CD4-positive, CD25-positive, alpha-beta regulatory T cell (primary cell): ENCODE results near the gene HLTF. TPM values are rescaled to one million over a fixed set of nuclear protein-coding genes. Genes with fewer than 3 reads are reported as not detected.
A peak's percentile ranks its signal among the peaks of the same experiment; 100 is the strongest.

Experiments used
- ATAC-seq, 2 donors: fragments of 150-1000 bp; cut with Tn5 transposase; one replicate each; pipeline ENCODE4 v1.10.0; 2021; ENCODE audit warnings: low read depth in 2 of 2, moderate number of reproducible peaks in 2 of 2, moderate library complexity in 1 of 2
- DNase-seq, 3 donors: peaks; one replicate each; pipeline versions ENCODE4 v3.0.0 to v3.0.0-alpha.2; 2012 to 2022; ENCODE audit warnings: mixed read lengths in 1 of 3
- H3K27ac ChIP-seq: one replicate; pipeline ENCODE4 v1.7.0; 2013; ENCODE audit warnings: mild to moderate bottlenecking, low read length; ENCODE audit not compliant: insufficient read depth, poor library complexity, severe bottlenecking
- H3K27me3 ChIP-seq: one replicate; pipeline ENCODE4 v1.7.0; 2013; ENCODE audit warnings: low read length; ENCODE audit not compliant: control insufficient read depth, insufficient read depth
- H3K36me3 ChIP-seq: one replicate; pipeline ENCODE4 v1.7.0; 2013; ENCODE audit warnings: mild to moderate bottlenecking, low read length, moderate library complexity; ENCODE audit not compliant: control insufficient read depth, insufficient read depth
- H3K4me1 ChIP-seq: 2 replicates; pipeline ENCODE4 v1.7.0; 2013; ENCODE audit warnings: mild to moderate bottlenecking, low read length; ENCODE audit not compliant: insufficient read depth, control insufficient read depth, poor library complexity, severe bottlenecking
- H3K4me3 ChIP-seq: one replicate; pipeline ENCODE4 v1.7.0; 2013; ENCODE audit warnings: low read depth, mild to moderate bottlenecking, low read length, moderate library complexity
- H3K9me3 ChIP-seq, 2 experiments: 1 replicate in 1 of 2; 2 replicates in 1 of 2; pipeline ENCODE4 v1.7.0; 2013; ENCODE audit warnings: low read length in 2 of 2, mild to moderate bottlenecking in 1 of 2, moderate library complexity in 1 of 2; ENCODE audit not compliant: control insufficient read depth in 2 of 2
- H3K27ac Mint-ChIP-seq, 3 donors: one replicate each; pipeline ENCODE4 v1.8.0; 2020 to 2022; ENCODE audit warnings: mild to moderate bottlenecking in 3 of 3, mixed read lengths in 3 of 3, moderate library complexity in 2 of 3
- H3K27me3 Mint-ChIP-seq: one replicate; pipeline ENCODE4 v1.8.0; 2022; ENCODE audit warnings: mild to moderate bottlenecking, mixed read lengths
- H3K36me3 Mint-ChIP-seq: one replicate; pipeline ENCODE4 v1.8.0; 2020; ENCODE audit warnings: mixed read lengths
- H3K4me1 Mint-ChIP-seq, 4 donors: one replicate each; pipeline ENCODE4 v1.8.0; 2020 to 2022; ENCODE audit warnings: mixed read lengths in 4 of 4, mild to moderate bottlenecking in 1 of 4
- H3K4me3 Mint-ChIP-seq, 4 donors: one replicate each; pipeline ENCODE4 v1.8.0; 2020 to 2022; ENCODE audit warnings: mild to moderate bottlenecking in 4 of 4, mixed read lengths in 4 of 4, moderate library complexity in 3 of 4
- H3K9me3 Mint-ChIP-seq, 7 donors: one replicate each; pipeline ENCODE4 v1.8.0; 2020 to 2022; ENCODE audit warnings: mixed read lengths in 7 of 7, mild to moderate bottlenecking in 3 of 7, moderate library complexity in 2 of 7
- polyA plus RNA-seq, 4 donors: library from polyadenylated mRNA; unstranded; fragments of 300-500 nt; fragmentation: Illumina TruSeq; gene quantifications; one replicate each; pipeline ENCODE4 v1.2.3, GENCODE V29; 2021
- total RNA-seq: library from RNA; stranded (reverse); gene quantifications from one replicate; pipeline ENCODE4 v1.2.3, GENCODE V29; 2022

Gene HLTF
- total and polyA plus RNA-seq, 5 donors from 2014 or later = 9.8 to 18.9 (median 17.2) TPM

DNA sequence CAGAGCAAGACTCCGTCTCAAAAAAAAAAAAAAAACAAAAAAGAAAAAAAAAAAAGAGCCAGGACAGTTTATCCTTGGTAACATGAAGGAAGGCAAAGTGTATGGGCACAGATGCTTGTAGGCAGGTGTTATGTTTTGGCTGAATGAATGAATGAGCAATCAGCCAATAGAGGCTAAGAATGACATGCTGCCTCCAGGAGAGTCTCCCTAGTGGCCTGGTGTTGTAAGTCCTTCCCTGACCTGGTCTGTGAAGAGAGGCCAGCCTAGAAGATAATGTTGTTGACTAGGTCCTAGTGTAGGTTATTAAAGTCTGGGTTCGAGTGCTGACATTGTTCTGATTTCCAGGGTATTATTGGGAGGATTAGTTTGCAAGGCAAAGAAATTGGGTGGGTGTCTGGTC is 70.1 kb downstream of the HLTF start:
- no peaks in the 10 kb centered on the region for H3K9me3 ChIP-seq
- H3K4me3 ChIP-seq = no peak overlapping the region
- H3K9me3 Mint-ChIP-seq = no peaks in the 10 kb centered on the region
- no peaks in the 10 kb centered on the region for H3K27me3 ChIP-seq
- peaks cover 15 to 41% (median 29%) of the 10 kb centered on the region in 4 donors for H3K4me1 Mint-ChIP-seq
- ATAC-seq = no peak
- no peak overlapping the region for H3K27ac ChIP-seq
- peak overlapping the region in 1 of 3 donors; percentile 25 for H3K27ac Mint-ChIP-seq
- no peaks in the 10 kb centered on the region for H3K27me3 Mint-ChIP-seq
- H3K36me3 Mint-ChIP-seq = peaks cover 61% of the 10 kb centered on the region
- no peak overlapping the region for H3K4me3 Mint-ChIP-seq
- H3K4me1 ChIP-seq = no peaks in the 10 kb centered on the region
- peaks cover 30% of the 10 kb centered on the region for H3K36me3 ChIP-seq
- DNase-seq = no peak

DNA sequence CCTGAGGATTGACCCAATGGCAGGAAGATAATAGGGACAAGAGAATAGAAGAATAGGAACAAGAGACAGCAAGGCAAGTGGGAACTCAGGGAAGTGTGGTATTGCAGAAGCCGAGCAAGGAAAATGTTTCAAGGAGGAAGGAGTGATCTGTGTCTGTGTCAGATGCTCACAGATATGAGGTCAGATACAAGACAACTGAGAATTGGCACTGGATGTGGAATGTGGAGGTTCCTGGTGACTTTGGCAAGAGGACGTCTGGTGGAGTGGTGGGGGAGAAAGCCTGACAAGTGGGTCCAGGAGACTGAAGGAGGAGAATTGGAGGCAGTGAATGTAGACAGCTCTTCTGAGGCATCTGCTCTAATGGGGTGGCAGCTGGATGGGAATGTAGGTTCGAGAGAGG is 70.9 kb downstream of the HLTF start:
- Mint-ChIP-seq H3K27ac (peak overlapping the region in 1 of 3 donors; percentile 70), H3K4me3 (no peak overlapping the region), H3K9me3 (no peaks in the 10 kb centered on the region), H3K4me1 (peaks cover 12 to 37% (median 22%) of the 10 kb centered on the region in 4 donors), H3K27me3 (no peaks in the 10 kb centered on the region), H3K36me3 (peaks cover 63% of the 10 kb centered on the region)
- Histone ChIP-seq H3K9me3 (no peaks in the 10 kb centered on the region), H3K27ac (no peak overlapping the region), H3K4me3 (no peak overlapping the region), H3K27me3 (no peaks in the 10 kb centered on the region), H3K36me3 (peaks cover 38% of the 10 kb centered on the region), H3K4me1 (no peaks in the 10 kb centered on the region)
- DNase-seq = no peak
- no peak for ATAC-seq

DNA sequence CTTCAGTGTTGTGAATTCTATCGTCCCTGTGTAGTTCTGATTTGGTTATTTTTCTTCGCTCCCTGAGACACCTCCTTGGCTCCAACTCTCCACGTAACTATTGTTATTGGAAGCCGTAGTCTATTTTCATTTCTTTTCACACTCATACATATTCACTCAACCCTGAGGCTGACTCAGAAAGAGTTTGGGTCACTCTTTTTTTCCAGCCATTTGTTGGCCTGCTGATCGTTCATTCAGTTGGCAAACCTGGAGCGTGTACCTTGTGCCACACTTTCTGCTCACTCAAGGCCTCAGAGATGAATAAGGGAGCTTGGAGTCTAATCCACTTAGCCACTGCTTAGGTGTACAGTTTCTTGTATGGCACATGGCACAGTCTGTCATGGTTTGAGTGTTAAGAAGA is 72.6 kb downstream of the HLTF start:
- H3K4me3 Mint-ChIP-seq = no peak overlapping the region
- Histone ChIP-seq H3K4me1 (peaks cover 7% of the 10 kb centered on the region), H3K36me3 (peaks cover 45% of the 10 kb centered on the region), H3K9me3 (no peaks in the 10 kb centered on the region), H3K27me3 (no peaks in the 10 kb centered on the region), H3K27ac (no peak overlapping the region), H3K4me3 (no peak overlapping the region)
- H3K27me3 Mint-ChIP-seq = no peaks in the 10 kb centered on the region
- DNase-seq (no peak), ATAC-seq (no peak)
- peaks cover 61% of the 10 kb centered on the region for H3K36me3 Mint-ChIP-seq
- H3K27ac Mint-ChIP-seq = no peak overlapping the region
- no peaks in the 10 kb centered on the region for H3K9me3 Mint-ChIP-seq
- H3K4me1 Mint-ChIP-seq = peaks cover 14 to 34% (median 23%) of the 10 kb centered on the region in 4 donors

DNA sequence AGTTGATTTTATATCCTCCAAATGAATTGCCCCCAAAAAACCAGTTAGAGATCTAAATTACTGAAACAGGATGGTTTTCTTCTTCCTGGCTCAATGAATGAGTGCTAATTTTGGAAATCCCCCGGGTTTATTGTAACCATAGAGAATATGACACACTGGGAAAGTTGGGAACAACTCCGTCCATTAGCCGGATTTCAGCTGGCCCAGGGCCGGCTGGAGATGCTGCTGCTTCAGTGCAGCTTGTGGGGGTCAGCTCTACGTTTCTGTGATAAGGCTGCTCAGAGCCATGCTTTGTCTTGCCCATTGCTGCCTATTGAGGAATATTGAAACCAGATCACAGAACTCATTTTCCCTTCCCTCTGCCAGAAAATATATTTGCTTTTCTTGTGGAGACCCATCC is 74.7 kb downstream of the HLTF start:
- ATAC-seq (no peak), DNase-seq (no peak)
- no peaks in the 10 kb centered on the region for H3K27me3 Mint-ChIP-seq
- Histone ChIP-seq H3K27me3 (no peaks in the 10 kb centered on the region), H3K4me3 (no peak overlapping the region), H3K36me3 (peaks cover 54% of the 10 kb centered on the region), H3K27ac (no peak overlapping the region), H3K9me3 (no peaks in the 10 kb centered on the region), H3K4me1 (peaks cover 7% of the 10 kb centered on the region)
- no peaks in the 10 kb centered on the region for H3K9me3 Mint-ChIP-seq
- H3K4me1 Mint-ChIP-seq = peaks cover 16 to 34% (median 19%) of the 10 kb centered on the region in 4 donors
- H3K27ac Mint-ChIP-seq = no peak overlapping the region
- H3K4me3 Mint-ChIP-seq = no peak overlapping the region
- peaks cover 66% of the 10 kb centered on the region for H3K36me3 Mint-ChIP-seq

DNA sequence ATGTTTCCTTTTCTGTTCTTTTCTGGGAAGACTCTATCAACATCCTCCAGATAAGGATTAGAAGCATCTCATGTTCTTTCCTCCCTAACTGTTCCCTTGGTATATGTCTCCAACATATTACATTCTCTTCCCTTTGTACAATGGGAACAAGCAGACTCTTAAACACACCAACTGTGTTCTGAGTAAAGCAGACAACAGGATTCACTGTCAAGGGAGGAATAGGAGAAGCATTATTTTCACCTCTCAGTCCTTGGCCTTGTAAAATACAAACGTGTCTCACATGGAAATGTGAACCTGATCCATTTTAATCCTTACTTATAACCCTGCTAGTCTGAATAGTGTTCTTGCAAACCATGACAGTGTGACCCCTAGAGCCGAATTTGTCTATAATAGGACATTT is 75.4 kb downstream of the HLTF start:
- no peaks in the 10 kb centered on the region for H3K27me3 ChIP-seq
- H3K4me3 ChIP-seq = no peak overlapping the region
- peaks cover 54% of the 10 kb centered on the region for H3K36me3 ChIP-seq
- ATAC-seq (no peak), DNase-seq (no peak)
- Mint-ChIP-seq H3K4me3 (no peak overlapping the region), H3K27me3 (no peaks in the 10 kb centered on the region), H3K27ac (no peak overlapping the region), H3K9me3 (no peaks in the 10 kb centered on the region), H3K36me3 (peaks cover 61% of the 10 kb centered on the region), H3K4me1 (peaks cover 14 to 29% (median 15%) of the 10 kb centered on the region in 4 donors)
- no peak overlapping the region for H3K27ac ChIP-seq
- peaks cover 7% of the 10 kb centered on the region for H3K4me1 ChIP-seq
- H3K9me3 ChIP-seq = no peaks in the 10 kb centered on the region

DNA sequence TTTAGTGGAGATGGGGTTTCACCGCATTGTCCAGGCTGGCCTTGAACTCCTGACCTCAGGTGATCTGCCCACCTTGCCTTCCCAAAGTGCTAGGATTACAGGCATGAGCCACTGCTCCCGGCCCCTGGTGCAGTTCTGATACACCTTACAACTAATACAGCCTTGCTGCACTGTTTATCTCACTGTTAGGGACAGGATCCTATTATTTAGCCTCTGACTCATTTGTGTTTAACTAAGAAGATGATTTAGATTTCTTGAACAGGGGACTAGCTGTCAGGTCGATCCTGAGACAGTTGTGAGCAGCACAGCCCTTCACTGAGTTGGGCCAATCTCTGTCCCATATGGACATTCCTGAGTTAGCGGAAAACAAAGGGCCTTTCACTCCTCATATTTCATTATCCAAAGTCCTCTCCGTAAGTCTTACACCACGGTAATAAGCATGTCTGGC is 75.8 kb downstream of the HLTF start:
- H3K4me3 Mint-ChIP-seq = no peak overlapping the region
- peaks cover 54% of the 10 kb centered on the region for H3K36me3 ChIP-seq

DNA sequence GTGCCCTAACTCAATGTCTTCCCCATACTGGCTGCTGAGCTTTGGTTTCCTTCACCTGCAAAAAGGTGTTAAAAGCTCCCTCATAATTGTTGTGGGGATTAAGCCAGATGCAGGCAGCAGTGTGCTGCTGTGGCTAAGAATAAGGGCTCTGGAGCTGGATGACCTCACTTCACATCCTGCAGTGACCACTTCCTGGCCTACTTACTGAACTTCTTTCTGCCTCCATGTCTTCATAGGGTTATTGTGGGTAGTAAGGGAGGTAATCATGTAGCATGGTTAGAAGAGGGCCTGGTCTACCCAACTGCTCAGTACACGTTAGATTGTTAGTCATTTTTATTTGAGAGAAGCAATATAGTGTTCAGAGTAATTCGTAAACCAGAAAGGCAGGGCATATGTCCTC is 76.6 kb downstream of the HLTF start:
- DNase-seq (peak in 2 of 3 donors; percentile 34 to 69), ATAC-seq (peak; percentile 79 to 87)
- no peak overlapping the region for H3K27ac ChIP-seq
- H3K36me3 ChIP-seq = peaks cover 54% of the 10 kb centered on the region
- peaks cover 5 to 24% (median 8%) of the 10 kb centered on the region in 4 donors for H3K4me1 Mint-ChIP-seq
- H3K27me3 Mint-ChIP-seq = no peaks in the 10 kb centered on the region
- no peaks in the 10 kb centered on the region for H3K9me3 ChIP-seq
- H3K4me3 Mint-ChIP-seq = peak overlapping the region in 1 of 4 donors; percentile 7
- no peak overlapping the region for H3K4me3 ChIP-seq
- peaks cover 7% of the 10 kb centered on the region for H3K4me1 ChIP-seq
- H3K36me3 Mint-ChIP-seq = peaks cover 50% of the 10 kb centered on the region
- H3K9me3 Mint-ChIP-seq = no peaks in the 10 kb centered on the region
- no peaks in the 10 kb centered on the region for H3K27me3 ChIP-seq
- peak overlapping the region; percentile 14 to 52 (median 42) for H3K27ac Mint-ChIP-seq

More for the DNA sequence above, 75.8 kb downstream of the HLTF start:
- no peak overlapping the region for H3K27ac ChIP-seq
- no peak for DNase-seq
- peaks cover 7% of the 10 kb centered on the region for H3K4me1 ChIP-seq
- Mint-ChIP-seq H3K9me3 (no peaks in the 10 kb centered on the region), H3K36me3 (peaks cover 58% of the 10 kb centered on the region), H3K4me1 (peaks cover 12 to 26% (median 14%) of the 10 kb centered on the region in 4 donors), H3K27ac (no peak overlapping the region), H3K27me3 (no peaks in the 10 kb centered on the region)
- H3K4me3 ChIP-seq = no peak overlapping the region
- no peak for ATAC-seq
- H3K27me3 ChIP-seq = no peaks in the 10 kb centered on the region
- H3K9me3 ChIP-seq = no peaks in the 10 kb centered on the region

DNA sequence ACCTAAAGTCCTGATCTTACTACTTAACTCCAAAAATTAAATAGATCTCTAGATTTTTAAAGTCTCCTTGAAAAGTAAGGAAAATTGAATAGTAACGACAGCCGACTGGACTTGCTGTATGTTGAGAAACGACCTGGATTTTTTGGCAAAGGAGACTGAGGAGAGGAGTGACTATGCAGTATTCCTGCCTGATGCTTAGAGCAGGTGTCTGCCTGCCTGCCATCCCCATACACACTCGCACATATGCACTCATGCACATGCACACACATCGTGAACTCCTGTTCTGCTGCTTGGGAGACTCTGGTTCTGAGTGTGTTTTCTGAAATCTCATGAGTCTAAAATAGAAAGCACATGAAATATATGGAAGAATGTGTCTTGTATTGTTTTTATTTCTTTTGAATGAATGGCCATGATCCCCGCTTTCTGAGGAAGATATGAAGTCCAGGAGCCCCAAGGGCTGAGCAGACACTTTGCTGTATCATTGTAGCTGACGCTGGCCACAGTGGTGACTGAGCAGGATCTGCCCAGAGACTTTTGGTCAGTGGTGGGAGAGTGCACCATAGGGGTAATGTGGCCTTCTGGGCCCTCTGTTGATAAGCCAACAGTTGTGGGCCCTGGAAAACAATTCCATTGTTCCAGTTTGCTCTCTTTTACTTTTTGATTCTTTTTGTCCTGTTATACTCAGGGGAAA is 78.6 kb downstream of the HLTF start:
- Mint-ChIP-seq H3K36me3 (peaks cover 40% of the 10 kb centered on the region), H3K4me3 (no peak overlapping the region)

More for the DNA sequence above, 78.6 kb downstream of the HLTF start:
- H3K27ac ChIP-seq = no peak overlapping the region
- ATAC-seq (no peak), DNase-seq (no peak)
- no peaks in the 10 kb centered on the region for H3K9me3 ChIP-seq
- no peaks in the 10 kb centered on the region for H3K27me3 Mint-ChIP-seq
- no peaks in the 10 kb centered on the region for H3K9me3 Mint-ChIP-seq
- peaks cover 7% of the 10 kb centered on the region for H3K4me1 ChIP-seq
- H3K4me1 Mint-ChIP-seq = peaks cover 9 to 34% (median 11%) of the 10 kb centered on the region in 4 donors
- H3K36me3 ChIP-seq = peaks cover 47% of the 10 kb centered on the region
- H3K4me3 ChIP-seq = no peak overlapping the region
- H3K27ac Mint-ChIP-seq = peak overlapping the region in 2 of 3 donors; percentile 17 to 51
- H3K27me3 ChIP-seq = no peaks in the 10 kb centered on the region
